ENCODE results near the gene ADAMTS12.

Gene ADAMTS12

GRCh38 chr5:33650911-33651310, 240.9 kb downstream of the ADAMTS12 start:
- TF ChIP-seq ZFX (IDR thresholded peaks at IDR 0.05) = no peak
- TF ChIP-seq, protein P1, sequence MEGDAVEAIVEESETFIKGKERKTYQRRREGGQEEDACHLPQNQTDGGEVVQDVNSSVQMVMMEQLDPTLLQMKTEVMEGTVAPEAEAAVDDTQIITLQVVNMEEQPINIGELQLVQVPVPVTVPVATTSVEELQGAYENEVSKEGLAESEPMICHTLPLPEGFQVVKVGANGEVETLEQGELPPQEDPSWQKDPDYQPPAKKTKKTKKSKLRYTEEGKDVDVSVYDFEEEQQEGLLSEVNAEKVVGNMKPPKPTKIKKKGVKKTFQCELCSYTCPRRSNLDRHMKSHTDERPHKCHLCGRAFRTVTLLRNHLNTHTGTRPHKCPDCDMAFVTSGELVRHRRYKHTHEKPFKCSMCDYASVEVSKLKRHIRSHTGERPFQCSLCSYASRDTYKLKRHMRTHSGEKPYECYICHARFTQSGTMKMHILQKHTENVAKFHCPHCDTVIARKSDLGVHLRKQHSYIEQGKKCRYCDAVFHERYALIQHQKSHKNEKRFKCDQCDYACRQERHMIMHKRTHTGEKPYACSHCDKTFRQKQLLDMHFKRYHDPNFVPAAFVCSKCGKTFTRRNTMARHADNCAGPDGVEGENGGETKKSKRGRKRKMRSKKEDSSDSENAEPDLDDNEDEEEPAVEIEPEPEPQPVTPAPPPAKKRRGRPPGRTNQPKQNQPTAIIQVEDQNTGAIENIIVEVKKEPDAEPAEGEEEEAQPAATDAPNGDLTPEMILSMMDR (conservative IDR thresholded peaks at IDR 0.05) = no peak
- H3K27ac ChIP-seq = no peak overlapping the region

- TF ChIP-seq ZFX (IDR thresholded peaks at IDR 0.05) = no peak
Measured at GRCh38 chr5:33649549-33650482, 242.0 kb downstream of the ADAMTS12 start.

DNA sequence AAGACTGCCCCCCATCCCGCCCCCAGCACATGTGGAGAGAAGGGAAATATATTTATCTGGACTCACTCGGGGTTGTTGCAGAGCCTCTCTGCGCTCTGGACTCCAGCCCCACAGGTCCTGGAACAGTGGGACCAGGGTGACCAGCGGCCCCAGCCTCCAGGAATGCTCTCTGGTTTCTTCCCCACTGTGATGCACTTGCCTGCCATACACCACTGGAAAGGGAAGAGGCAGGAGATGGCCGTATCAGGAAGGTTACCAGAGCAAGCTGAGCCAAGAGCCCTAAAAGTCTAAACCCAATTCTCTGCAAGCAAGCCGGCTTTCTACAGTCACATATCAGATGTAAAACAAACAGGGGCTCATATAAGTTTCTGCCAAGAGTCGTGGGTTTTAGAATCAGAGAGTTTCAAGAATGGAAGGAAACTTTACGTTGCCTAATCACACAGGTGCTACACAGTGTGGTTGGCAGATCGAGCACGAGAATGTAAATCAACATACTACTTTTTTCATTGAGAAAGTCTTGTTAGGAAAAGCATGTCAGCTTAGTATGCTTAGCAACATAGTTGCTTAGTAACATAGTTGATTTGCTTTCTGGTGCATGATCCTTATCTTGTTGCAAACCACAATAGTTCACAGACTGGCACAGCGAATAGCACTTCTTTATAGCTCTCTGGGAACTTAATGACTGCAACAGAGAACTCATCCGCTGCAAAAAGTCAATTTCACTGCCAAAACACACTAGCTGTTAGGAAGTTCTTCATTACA, 249.9 kb downstream of the ADAMTS12 start:
- no peak overlapping the region for H3K27ac ChIP-seq
- no peak for TF ChIP-seq ZFX (IDR thresholded peaks at IDR 0.05)
- TF ChIP-seq, protein P1 (conservative IDR thresholded peaks at IDR 0.05) = no peak

More at GRCh38 chr5:33649549-33650482, 242.0 kb downstream of the ADAMTS12 start:
- no peak overlapping the region for H3K27ac ChIP-seq

- TF ChIP-seq, protein P1 (conservative IDR thresholded peaks at IDR 0.05) = no peak
- no peak for TF ChIP-seq ZFX (IDR thresholded peaks at IDR 0.05)
- H3K27ac ChIP-seq = no peak overlapping the region
Measured at GRCh38 chr5:33639474-33639873, 252.3 kb downstream of the ADAMTS12 start.

- no peak overlapping the region for H3K27ac ChIP-seq
- no peak for TF ChIP-seq ZFX (IDR thresholded peaks at IDR 0.05)
- TF ChIP-seq, protein P1 (conservative IDR thresholded peaks at IDR 0.05) = no peak
Measured at GRCh38 chr5:33637011-33637410, 254.8 kb downstream of the ADAMTS12 start.

DNA sequence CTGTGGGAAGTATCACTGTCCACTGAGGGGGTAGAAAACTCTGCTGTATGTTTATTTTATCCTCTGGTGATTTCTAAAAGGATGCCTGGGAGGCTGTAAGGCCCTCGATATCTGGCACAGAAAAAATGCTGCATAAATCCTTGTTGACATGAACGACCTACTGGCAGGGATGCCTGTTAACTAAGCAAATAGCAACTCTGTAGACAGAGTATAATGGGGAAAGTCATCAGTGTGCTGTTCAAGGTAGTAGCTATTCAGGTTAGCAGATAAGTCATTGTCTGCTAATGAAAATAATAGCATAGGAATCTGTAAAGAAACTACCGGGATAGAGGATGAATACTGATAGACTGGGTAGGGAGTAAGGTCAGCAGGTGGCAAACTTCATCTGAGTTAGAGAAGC, 256.2 kb downstream of the ADAMTS12 start:
- TF ChIP-seq, protein P1 (conservative IDR thresholded peaks at IDR 0.05) = no peak
- TF ChIP-seq ZFX (IDR thresholded peaks at IDR 0.05) = no peak
- no peak overlapping the region for H3K27ac ChIP-seq

DNA sequence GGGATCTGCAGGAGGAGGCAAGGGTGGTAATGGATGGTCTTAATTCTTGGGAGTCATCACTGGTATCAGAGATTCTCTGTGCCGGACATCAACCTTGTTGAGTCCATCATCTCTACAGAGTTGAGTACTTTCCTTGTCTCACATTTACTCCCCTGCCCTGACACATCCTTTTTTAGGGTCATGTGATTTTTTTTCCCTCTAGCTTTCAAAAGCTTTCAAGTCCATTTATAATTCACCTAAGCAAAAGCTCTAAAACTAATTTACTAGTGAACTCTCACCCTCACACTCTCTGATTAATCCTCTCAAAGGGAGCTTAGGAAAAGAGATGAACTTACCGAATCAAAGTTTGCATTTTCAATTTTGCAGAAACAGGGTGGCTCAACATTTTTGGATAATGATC, 258.1 kb downstream of the ADAMTS12 start:
- TF ChIP-seq, protein P1 (conservative IDR thresholded peaks at IDR 0.05) = no peak
- TF ChIP-seq ZFX (IDR thresholded peaks at IDR 0.05) = no peak

More for the DNA sequence above, 258.1 kb downstream of the ADAMTS12 start:
- H3K27ac ChIP-seq = no peak overlapping the region
